Measurements from ENCODE around the gene PCMTD2. TPM values are rescaled to one million over a fixed set of nuclear protein-coding genes. Genes with fewer than 3 reads are reported as not detected.
A peak's percentile ranks its signal among the peaks of the same experiment; 100 is the strongest.

PCMTD2 gene
- total and polyA plus RNA-seq, 2 of the 13 experiments (the other 11 are each of a cell fraction or from before 2014, with no cell fraction given): 47.0 to 76.9 TPM

DNA sequence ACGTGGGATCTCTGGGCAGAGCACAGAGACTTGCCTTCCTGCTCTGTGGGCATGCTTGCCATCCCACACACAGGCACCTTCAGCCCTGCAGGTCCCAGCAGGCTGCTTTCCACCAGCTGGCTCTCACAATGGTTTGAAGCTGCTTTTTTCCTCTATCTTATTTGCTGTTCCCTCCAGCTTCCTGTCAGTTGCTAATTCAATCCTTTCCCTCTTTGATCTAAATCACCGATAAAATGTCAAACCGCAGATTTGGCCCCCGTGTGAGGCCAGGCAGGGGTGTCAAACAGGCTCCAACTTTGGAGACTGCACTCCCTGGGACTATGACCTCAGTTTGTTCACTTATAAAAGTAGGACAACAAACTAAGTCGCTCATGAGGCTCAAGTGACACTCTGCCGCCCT, 40.6 kb upstream of the PCMTD2 start (continued):
- TF ChIP-seq, protein P1, sequence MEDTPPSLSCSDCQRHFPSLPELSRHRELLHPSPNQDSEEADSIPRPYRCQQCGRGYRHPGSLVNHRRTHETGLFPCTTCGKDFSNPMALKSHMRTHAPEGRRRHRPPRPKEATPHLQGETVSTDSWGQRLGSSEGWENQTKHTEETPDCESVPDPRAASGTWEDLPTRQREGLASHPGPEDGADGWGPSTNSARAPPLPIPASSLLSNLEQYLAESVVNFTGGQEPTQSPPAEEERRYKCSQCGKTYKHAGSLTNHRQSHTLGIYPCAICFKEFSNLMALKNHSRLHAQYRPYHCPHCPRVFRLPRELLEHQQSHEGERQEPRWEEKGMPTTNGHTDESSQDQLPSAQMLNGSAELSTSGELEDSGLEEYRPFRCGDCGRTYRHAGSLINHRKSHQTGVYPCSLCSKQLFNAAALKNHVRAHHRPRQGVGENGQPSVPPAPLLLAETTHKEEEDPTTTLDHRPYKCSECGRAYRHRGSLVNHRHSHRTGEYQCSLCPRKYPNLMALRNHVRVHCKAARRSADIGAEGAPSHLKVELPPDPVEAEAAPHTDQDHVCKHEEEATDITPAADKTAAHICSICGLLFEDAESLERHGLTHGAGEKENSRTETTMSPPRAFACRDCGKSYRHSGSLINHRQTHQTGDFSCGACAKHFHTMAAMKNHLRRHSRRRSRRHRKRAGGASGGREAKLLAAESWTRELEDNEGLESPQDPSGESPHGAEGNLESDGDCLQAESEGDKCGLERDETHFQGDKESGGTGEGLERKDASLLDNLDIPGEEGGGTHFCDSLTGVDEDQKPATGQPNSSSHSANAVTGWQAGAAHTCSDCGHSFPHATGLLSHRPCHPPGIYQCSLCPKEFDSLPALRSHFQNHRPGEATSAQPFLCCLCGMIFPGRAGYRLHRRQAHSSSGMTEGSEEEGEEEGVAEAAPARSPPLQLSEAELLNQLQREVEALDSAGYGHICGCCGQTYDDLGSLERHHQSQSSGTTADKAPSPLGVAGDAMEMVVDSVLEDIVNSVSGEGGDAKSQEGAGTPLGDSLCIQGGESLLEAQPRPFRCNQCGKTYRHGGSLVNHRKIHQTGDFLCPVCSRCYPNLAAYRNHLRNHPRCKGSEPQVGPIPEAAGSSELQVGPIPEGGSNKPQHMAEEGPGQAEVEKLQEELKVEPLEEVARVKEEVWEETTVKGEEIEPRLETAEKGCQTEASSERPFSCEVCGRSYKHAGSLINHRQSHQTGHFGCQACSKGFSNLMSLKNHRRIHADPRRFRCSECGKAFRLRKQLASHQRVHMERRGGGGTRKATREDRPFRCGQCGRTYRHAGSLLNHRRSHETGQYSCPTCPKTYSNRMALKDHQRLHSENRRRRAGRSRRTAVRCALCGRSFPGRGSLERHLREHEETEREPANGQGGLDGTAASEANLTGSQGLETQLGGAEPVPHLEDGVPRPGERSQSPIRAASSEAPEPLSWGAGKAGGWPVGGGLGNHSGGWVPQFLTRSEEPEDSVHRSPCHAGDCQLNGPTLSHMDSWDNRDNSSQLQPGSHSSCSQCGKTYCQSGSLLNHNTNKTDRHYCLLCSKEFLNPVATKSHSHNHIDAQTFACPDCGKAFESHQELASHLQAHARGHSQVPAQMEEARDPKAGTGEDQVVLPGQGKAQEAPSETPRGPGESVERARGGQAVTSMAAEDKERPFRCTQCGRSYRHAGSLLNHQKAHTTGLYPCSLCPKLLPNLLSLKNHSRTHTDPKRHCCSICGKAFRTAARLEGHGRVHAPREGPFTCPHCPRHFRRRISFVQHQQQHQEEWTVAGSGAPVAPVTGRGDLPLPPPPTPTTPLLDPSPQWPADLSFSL (CRISPR knock-in tag; IDR thresholded peaks at IDR 0.05): no peak
- TF ChIP-seq, protein P2, sequence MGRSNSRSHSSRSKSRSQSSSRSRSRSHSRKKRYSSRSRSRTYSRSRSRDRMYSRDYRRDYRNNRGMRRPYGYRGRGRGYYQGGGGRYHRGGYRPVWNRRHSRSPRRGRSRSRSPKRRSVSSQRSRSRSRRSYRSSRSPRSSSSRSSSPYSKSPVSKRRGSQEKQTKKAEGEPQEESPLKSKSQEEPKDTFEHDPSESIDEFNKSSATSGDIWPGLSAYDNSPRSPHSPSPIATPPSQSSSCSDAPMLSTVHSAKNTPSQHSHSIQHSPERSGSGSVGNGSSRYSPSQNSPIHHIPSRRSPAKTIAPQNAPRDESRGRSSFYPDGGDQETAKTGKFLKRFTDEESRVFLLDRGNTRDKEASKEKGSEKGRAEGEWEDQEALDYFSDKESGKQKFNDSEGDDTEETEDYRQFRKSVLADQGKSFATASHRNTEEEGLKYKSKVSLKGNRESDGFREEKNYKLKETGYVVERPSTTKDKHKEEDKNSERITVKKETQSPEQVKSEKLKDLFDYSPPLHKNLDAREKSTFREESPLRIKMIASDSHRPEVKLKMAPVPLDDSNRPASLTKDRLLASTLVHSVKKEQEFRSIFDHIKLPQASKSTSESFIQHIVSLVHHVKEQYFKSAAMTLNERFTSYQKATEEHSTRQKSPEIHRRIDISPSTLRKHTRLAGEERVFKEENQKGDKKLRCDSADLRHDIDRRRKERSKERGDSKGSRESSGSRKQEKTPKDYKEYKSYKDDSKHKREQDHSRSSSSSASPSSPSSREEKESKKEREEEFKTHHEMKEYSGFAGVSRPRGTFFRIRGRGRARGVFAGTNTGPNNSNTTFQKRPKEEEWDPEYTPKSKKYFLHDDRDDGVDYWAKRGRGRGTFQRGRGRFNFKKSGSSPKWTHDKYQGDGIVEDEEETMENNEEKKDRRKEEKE (IDR thresholded peaks at IDR 0.05): no peak
- TF ChIP-seq RFX3 (CRISPR knock-in tag; IDR thresholded peaks at IDR 0.05) (no peak), RXRB (CRISPR knock-in tag; IDR thresholded peaks at IDR 0.05; ENCODE audit: borderline replicate concordance) (no peak), NFE2L1 (CRISPR knock-in tag; IDR thresholded peaks at IDR 0.05; ENCODE audit: borderline replicate concordance) (peak; percentile 69; the same call in 1 of the 2 replicates), ZNF674 (CRISPR knock-in tag; IDR thresholded peaks at IDR 0.05; ENCODE audit: low read depth) (no peak), SNRNP70 (IDR thresholded peaks at IDR 0.05; ENCODE audit: low read depth, low read length) (no peak), ZNF446 (CRISPR knock-in tag; IDR thresholded peaks at IDR 0.05) (no peak), ZFP90 (CRISPR knock-in tag; IDR thresholded peaks at IDR 0.05; ENCODE audit: borderline replicate concordance) (no peak), ZNF329 (CRISPR knock-in tag; IDR thresholded peaks at IDR 0.05; ENCODE audit: low read depth) (no peak), SIX1 (CRISPR knock-in tag; IDR thresholded peaks at IDR 0.05; ENCODE audit: borderline replicate concordance) (no peak), TCF7 (IDR thresholded peaks at IDR 0.05; ENCODE audit: low read depth) (peak; percentile 51; the same call in 1 of the 2 replicates), ZNF550 (CRISPR knock-in tag; IDR thresholded peaks at IDR 0.05; ENCODE audit: borderline replicate concordance) (peak; percentile 22; the same call in 1 of the 2 replicates), KMT2A (CRISPR knock-in tag; IDR thresholded peaks at IDR 0.05) (no peak), ZNF441 (CRISPR knock-in tag; IDR thresholded peaks at IDR 0.05; ENCODE audit: borderline replicate concordance) (no peak), KAT8 (CRISPR knock-in tag; IDR thresholded peaks at IDR 0.05) (no peak), ZSCAN9 (CRISPR knock-in tag; IDR thresholded peaks at IDR 0.05; ENCODE audit: borderline replicate concordance) (no peak)
- TF ChIP-seq, protein P3, sequence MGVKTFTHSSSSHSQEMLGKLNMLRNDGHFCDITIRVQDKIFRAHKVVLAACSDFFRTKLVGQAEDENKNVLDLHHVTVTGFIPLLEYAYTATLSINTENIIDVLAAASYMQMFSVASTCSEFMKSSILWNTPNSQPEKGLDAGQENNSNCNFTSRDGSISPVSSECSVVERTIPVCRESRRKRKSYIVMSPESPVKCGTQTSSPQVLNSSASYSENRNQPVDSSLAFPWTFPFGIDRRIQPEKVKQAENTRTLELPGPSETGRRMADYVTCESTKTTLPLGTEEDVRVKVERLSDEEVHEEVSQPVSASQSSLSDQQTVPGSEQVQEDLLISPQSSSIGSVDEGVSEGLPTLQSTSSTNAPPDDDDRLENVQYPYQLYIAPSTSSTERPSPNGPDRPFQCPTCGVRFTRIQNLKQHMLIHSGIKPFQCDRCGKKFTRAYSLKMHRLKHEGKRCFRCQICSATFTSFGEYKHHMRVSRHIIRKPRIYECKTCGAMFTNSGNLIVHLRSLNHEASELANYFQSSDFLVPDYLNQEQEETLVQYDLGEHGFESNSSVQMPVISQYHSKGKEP (CRISPR knock-in tag; IDR thresholded peaks at IDR 0.05): no peak
- TF ChIP-seq, protein P4, sequence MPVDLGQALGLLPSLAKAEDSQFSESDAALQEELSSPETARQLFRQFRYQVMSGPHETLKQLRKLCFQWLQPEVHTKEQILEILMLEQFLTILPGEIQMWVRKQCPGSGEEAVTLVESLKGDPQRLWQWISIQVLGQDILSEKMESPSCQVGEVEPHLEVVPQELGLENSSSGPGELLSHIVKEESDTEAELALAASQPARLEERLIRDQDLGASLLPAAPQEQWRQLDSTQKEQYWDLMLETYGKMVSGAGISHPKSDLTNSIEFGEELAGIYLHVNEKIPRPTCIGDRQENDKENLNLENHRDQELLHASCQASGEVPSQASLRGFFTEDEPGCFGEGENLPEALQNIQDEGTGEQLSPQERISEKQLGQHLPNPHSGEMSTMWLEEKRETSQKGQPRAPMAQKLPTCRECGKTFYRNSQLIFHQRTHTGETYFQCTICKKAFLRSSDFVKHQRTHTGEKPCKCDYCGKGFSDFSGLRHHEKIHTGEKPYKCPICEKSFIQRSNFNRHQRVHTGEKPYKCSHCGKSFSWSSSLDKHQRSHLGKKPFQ (CRISPR knock-in tag; IDR thresholded peaks at IDR 0.05; ENCODE audit: insufficient replicate concordance): no peak
